Karpas-422 (cell line): ENCODE data around the gene ZFAND3. TPM values are rescaled to one million over a fixed set of nuclear protein-coding genes. Genes with fewer than 3 reads are reported as not detected.
"Not testable (repeated sequence)": the region's sequence is repeated elsewhere in the genome, so short reads cannot be mapped to it uniquely, and the experiment has no call there.

Source experiments
- DNase-seq: peaks from one replicate; pipeline ENCODE4 v3.0.0-alpha.2; 2015
- H2AFZ ChIP-seq: fragments of 200-600 bp; sonication (generic); 2 replicates; pipeline ENCODE4 v1.6.1; 2014; ENCODE audit warnings: antibody characterized with exemption, low read length, mixed read lengths
- H3K27ac ChIP-seq: fragments of 200-600 bp; sonication (generic); 2 replicates; pipeline ENCODE4 v1.5.1; 2014; ENCODE audit warnings: mild to moderate bottlenecking, low read length, moderate library complexity
- H3K27me3 ChIP-seq: fragments of 200-600 bp; sonication (generic); 2 replicates; pipeline ENCODE4 v1.6.1; 2014; ENCODE audit warnings: low read length, mixed read lengths
- H3K36me3 ChIP-seq: fragments of 200-600 bp; sonication (generic); 2 replicates; pipeline ENCODE4 v1.6.1; 2014; ENCODE audit warnings: low read length, mixed read lengths; ENCODE audit not compliant: insufficient read depth
- H3K4me1 ChIP-seq: fragments of 200-600 bp; sonication (generic); 2 replicates; pipeline ENCODE4 v1.6.1; 2014; ENCODE audit warnings: mild to moderate bottlenecking, low read length, mixed read lengths
- H3K4me2 ChIP-seq: fragments of 200-600 bp; sonication (generic); 2 replicates; pipeline ENCODE4 v1.6.1; 2014; ENCODE audit warnings: low read length, low read depth, mild to moderate bottlenecking; ENCODE audit not compliant: poor library complexity, severe bottlenecking
- H3K4me3 ChIP-seq: fragments of 200-600 bp; sonication (generic); 2 replicates; pipeline ENCODE4 v1.5.1; 2014; ENCODE audit warnings: mild to moderate bottlenecking, antibody characterized with exemption, low read length, mixed read lengths
- H3K79me2 ChIP-seq: fragments of 200-600 bp; sonication (generic); 2 replicates; pipeline ENCODE4 v1.6.1; 2014; ENCODE audit warnings: mild to moderate bottlenecking, low read length, mixed read lengths
- H3K9ac ChIP-seq: fragments of 200-600 bp; sonication (generic); 2 replicates; pipeline ENCODE4 v1.6.0; 2014; ENCODE audit warnings: low read length
- H3K9me2 ChIP-seq: fragments of 200-600 bp; sonication (generic), shearing (Covaris generic); replicated peaks from 2 replicates; pipeline ENCODE4 v1.6.0; 2014; ENCODE audit warnings: mild to moderate bottlenecking, low read length, moderate library complexity; ENCODE audit not compliant: insufficient read depth
- H3K9me3 ChIP-seq: fragments of 300-700, 200-600 bp; sonication (generic); 2 replicates; pipeline ENCODE4 v1.6.1; 2014; ENCODE audit warnings: low read length, mixed read lengths
- H4K20me1 ChIP-seq: fragments of 200-600 bp; sonication (generic); 2 replicates; pipeline ENCODE4 v1.6.1; 2014; ENCODE audit warnings: mild to moderate bottlenecking, antibody characterized with exemption, low read length, low read depth; ENCODE audit not compliant: insufficient read depth
- total RNA-seq: library from RNA; depleted of rRNA; stranded (reverse); fragments of >200 nt; shearing (Covaris generic); gene quantifications from 2 replicates; pipeline ENCODE4 v1.2.3, GENCODE V29; 2014; ENCODE audit warnings: low replicate concordance

ZFAND3 gene
- total RNA-seq, 1 experiment from 2014 or later, result 4.0 TPM

DNA sequence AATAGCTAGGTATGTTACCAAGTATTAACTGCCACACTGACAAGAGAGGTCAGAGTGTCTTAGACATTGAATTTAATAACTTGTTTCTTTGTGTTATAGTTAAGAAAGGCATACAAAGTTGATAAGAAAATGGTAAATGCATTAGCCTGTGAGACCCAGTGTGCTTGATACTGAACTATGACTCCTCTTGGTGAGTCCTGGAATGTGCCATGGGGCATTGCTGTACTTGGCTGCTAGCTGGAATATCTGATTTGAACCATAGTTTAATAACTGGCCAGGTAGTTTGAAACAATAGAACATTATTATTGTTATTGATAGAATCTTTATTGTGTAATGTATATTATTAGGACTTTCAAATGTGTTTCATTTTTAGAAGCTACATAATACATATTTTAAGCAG, 70.0 kb downstream of the ZFAND3 start:
- Histone ChIP-seq H3K79me2 (no peaks in the 10 kb centered on the region), H3K27ac (no peak overlapping the region), H3K27me3 (no peaks in the 10 kb centered on the region), H2AFZ (no peak overlapping the region), H4K20me1 (peaks cover 47% of the 10 kb centered on the region), H3K9me2 (no peaks in the 10 kb centered on the region), H3K36me3 (no peaks in the 10 kb centered on the region), H3K4me1 (peaks cover 14% of the 10 kb centered on the region), H3K9me3 (no peaks in the 10 kb centered on the region), H3K4me3 (no peak overlapping the region), H3K9ac (no peak overlapping the region), H3K4me2 (no peak overlapping the region)
- DNase-seq, result no peak

DNA sequence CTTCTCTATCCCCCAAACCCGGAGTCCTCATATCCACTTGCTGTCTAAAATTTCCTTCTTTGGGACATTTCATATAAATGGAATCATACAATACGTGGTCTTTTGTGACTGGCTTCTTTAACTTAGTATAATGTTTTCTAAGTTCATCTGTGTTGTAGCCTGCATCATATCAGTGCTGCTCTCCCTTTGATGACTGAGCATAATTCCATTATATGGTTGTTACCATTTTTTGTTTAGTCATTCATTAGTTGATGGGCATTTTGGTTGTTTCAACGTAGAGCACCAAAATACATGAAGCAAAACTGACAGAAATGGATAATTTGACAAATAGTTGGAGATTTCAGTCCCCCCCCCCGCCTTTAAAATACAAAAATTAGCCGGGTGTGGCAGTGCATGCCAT, 71.5 kb downstream of the ZFAND3 start:
- no peak for DNase-seq
- H3K9me2 ChIP-seq, result no peaks in the 10 kb centered on the region
- no peak overlapping the region for H3K9ac ChIP-seq
- no peak overlapping the region for H3K4me3 ChIP-seq
- no peaks in the 10 kb centered on the region for H3K79me2 ChIP-seq
- no peaks in the 10 kb centered on the region for H3K27me3 ChIP-seq
- H3K27ac ChIP-seq, result no peak overlapping the region
- peaks cover 14% of the 10 kb centered on the region for H3K4me1 ChIP-seq
- H3K36me3 ChIP-seq, result no peaks in the 10 kb centered on the region
- peaks cover 44% of the 10 kb centered on the region for H4K20me1 ChIP-seq
- no peaks in the 10 kb centered on the region for H3K9me3 ChIP-seq
- no peak overlapping the region for H3K4me2 ChIP-seq
- H2AFZ ChIP-seq, result no peak overlapping the region

DNA sequence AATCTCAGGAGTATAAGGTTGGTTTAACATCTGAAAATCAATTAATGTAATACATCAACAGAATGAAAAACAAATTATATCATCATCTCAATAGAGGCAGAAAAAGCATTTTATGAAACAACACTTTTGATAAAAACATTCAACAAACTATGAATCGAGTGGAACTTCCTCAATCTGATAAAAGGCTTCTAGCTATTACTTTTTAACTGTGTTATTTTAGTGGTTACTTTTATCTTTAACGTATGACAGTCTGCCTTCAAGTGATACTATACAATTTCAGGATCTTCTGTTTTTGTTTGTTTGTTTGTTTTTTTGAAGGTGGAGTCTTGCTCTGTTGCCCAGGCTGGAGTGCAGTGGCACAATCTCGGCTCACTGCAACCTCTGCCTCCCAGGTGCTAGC, 73.7 kb downstream of the ZFAND3 start:
- no peak overlapping the region for H3K4me3 ChIP-seq
- no peaks in the 10 kb centered on the region for H3K36me3 ChIP-seq
- H3K9me2 ChIP-seq, result no peaks in the 10 kb centered on the region
- H3K9ac ChIP-seq, result no peak overlapping the region
- H4K20me1 ChIP-seq, result peaks cover 44% of the 10 kb centered on the region
- peaks cover 14% of the 10 kb centered on the region for H3K4me1 ChIP-seq
- no peaks in the 10 kb centered on the region for H3K9me3 ChIP-seq
- no peaks in the 10 kb centered on the region for H3K79me2 ChIP-seq
- no peak overlapping the region for H3K4me2 ChIP-seq
- no peak for DNase-seq
- H3K27ac ChIP-seq, result no peak overlapping the region
- no peak overlapping the region for H2AFZ ChIP-seq
- no peaks in the 10 kb centered on the region for H3K27me3 ChIP-seq

DNA sequence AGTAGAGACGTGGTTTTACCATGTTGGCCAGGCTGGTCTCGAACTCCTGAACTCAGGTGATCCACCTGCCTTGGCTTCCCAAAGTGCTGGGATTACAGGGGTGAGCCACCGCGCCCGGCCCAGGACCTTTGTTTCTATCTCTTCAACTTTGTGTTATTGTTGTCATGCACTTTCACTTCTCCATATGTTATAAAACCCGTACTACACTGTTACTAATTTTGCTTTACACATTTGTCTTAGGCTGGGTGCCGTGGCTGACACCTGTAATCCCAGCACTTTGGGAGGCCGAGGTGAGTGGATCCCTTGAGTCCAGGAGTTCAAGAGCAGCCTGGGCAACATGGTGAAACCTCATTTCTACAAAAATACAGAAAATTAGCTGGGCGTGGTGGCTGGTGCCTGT, 74.2 kb downstream of the ZFAND3 start:
- H3K4me2 ChIP-seq, H3K27ac ChIP-seq: not testable (repeated sequence)

DNA sequence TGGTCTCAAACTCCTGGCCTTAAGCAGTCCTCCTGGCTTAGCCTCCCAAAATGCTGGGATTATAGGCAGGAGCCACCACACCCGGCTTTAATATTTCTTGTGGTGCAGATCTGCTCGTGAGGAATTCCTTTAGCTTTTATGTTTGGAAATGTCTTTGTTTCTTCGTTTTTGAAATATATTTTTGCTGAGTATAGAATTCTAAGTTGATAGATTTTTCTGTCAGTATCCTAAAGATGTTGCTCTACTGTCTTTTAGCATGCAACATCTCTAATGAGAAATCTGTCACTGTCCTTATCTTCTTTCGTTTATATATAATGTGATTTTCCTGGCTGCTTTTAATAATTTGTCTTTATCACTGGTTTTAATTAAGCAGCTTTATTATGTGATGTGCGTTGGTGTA, 75.1 kb downstream of the ZFAND3 start:
- H3K79me2 ChIP-seq, result no peaks in the 10 kb centered on the region
- no peaks in the 10 kb centered on the region for H3K9me2 ChIP-seq
- H3K27me3 ChIP-seq, result no peaks in the 10 kb centered on the region
- peaks cover 14% of the 10 kb centered on the region for H3K4me1 ChIP-seq
- H3K4me2 ChIP-seq, result no peak overlapping the region
- H4K20me1 ChIP-seq, result peaks cover 48% of the 10 kb centered on the region
- no peak overlapping the region for H2AFZ ChIP-seq
- H3K36me3 ChIP-seq, result no peaks in the 10 kb centered on the region
- H3K9ac ChIP-seq, result no peak overlapping the region
- H3K4me3 ChIP-seq, result no peak overlapping the region
- H3K9me3 ChIP-seq, result no peaks in the 10 kb centered on the region
- no peak overlapping the region for H3K27ac ChIP-seq
- DNase-seq, result no peak

More for the DNA sequence above, 74.2 kb downstream of the ZFAND3 start:
- not testable (repeated sequence) for H3K9me2 ChIP-seq, H3K79me2 ChIP-seq, H3K27me3 ChIP-seq, H3K4me3 ChIP-seq, H3K36me3 ChIP-seq, H3K9me3 ChIP-seq, H3K9ac ChIP-seq, H2AFZ ChIP-seq
- Histone ChIP-seq H4K20me1 (peaks cover 49% of the 10 kb centered on the region), H3K4me1 (peaks cover 14% of the 10 kb centered on the region)
- DNase-seq, result peak; percentile 50

DNA sequence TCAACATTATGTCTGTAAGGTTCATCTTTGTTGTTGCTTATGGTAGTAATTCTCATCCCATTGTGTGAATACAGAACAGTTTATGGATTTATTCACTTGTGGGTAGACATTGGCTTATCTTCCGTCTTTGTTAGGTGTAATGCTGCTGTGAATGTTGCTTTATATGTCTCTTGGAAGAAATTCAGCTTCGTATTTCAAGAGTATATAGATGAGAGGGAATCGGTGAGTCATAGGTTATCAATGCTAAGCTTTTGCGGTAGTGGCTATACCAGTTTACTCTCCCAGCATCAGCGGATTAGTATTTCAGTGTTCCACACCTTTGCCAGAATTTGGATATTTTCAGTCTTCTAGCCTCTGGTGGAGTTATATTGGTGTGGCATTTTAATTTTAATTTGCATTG, 77.8 kb downstream of the ZFAND3 start:
- no peak for DNase-seq
- Histone ChIP-seq H3K9me3 (no peaks in the 10 kb centered on the region), H3K27ac (no peak overlapping the region), H3K27me3 (no peaks in the 10 kb centered on the region), H3K4me2 (no peak overlapping the region), H4K20me1 (peaks cover 56% of the 10 kb centered on the region), H3K4me3 (no peak overlapping the region), H2AFZ (no peak overlapping the region), H3K79me2 (no peaks in the 10 kb centered on the region), H3K36me3 (no peaks in the 10 kb centered on the region), H3K9me2 (no peaks in the 10 kb centered on the region), H3K9ac (no peak overlapping the region), H3K4me1 (peaks cover 14% of the 10 kb centered on the region)

DNA sequence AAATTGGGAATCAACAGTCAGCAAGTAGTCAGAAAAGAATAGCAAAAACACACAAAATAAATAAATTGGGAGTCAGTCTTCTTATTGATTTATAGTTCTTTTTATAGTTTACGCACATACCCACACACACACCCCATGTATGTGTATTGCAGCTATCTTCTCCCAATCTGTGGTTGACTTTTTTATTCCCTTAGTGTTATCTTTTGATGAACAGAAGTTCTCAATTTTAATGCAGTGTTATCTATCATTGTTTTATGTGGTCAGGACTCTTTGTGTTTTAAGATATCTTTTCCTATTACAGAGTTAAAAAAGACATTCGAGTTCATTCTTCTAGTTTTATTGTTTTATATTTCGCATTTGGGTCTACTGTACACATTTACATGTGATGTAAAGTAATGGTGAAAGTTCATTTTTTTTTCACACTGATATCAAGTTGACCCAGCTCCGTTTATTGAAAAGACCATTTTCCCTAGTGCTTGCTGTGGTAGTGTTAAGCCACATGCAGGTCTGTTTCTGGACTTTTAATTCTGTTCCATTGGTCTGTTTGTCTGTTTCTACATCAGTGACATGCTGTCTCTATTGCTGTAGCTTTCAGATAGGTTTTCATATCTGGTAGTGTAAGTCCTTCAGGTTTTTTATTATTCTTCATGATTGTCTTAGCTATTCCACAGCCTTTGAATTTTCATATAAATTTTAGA, 78.4 kb downstream of the ZFAND3 start:
- no peak overlapping the region for H3K4me2 ChIP-seq

DNA sequence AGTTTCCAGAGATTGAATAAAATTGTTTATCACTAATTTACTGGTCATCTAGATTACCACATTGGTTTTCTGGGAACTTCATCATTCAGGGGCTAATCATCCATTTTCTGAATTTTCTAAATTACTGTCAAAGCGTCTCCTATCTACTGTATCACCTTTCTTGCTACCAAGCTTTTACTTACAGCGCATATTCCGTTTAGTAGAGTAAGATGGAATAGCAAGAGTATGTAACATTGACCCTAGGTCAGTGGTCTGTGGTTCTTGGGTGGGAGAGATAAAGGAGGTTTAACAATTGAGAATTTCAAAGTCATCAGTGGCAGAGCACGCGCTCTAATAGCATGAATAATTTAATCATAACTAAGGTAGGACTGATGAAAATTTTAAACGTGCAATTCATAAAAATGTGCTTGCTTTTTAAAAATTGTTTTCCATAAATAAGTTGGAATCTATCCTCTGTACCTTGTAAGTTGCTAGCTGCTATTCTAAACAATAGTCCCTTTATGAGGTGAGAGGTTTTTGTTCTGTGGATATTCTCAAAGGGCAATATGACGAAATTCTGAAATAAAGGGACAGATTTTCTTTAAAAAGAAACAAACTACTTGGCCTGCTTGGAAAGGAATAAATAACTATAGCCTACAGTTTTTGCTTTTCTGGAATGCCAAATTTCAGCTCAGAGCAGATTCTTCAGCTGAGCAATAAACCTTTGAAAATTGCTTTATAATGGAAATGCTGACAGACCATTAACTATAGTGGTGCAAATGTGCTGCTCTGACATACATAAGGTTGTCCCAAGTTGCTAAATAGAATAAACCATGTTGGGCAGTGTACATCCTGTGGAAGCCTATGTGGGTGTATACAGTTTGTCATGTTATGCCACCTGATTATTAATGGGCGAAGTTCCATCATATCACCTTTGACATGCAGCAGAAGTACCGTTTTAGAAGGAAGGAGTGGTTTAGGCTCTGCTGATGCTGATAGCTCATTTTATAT, 84.1 kb downstream of the ZFAND3 start:
- Histone ChIP-seq H4K20me1 (peaks cover 69% of the 10 kb centered on the region), H3K4me3 (no peak overlapping the region), H3K27ac (no peak overlapping the region), H3K4me2 (no peak overlapping the region), H3K36me3 (no peaks in the 10 kb centered on the region), H2AFZ (no peak overlapping the region), H3K9ac (no peak overlapping the region), H3K79me2 (no peaks in the 10 kb centered on the region), H3K9me2 (no peaks in the 10 kb centered on the region), H3K27me3 (no peaks in the 10 kb centered on the region), H3K9me3 (no peaks in the 10 kb centered on the region), H3K4me1 (no peaks in the 10 kb centered on the region)
- DNase-seq, result no peak

More for the DNA sequence above, 78.4 kb downstream of the ZFAND3 start:
- Histone ChIP-seq H3K9me2 (no peaks in the 10 kb centered on the region), H3K27ac (no peak overlapping the region), H3K27me3 (no peaks in the 10 kb centered on the region), H3K36me3 (no peaks in the 10 kb centered on the region), H3K4me1 (peaks cover 11% of the 10 kb centered on the region), H3K9ac (no peak overlapping the region), H3K79me2 (no peaks in the 10 kb centered on the region), H3K9me3 (no peaks in the 10 kb centered on the region), H2AFZ (no peak overlapping the region), H3K4me3 (no peak overlapping the region), H4K20me1 (peaks cover 51% of the 10 kb centered on the region)
- DNase-seq, result no peak
